ENCODE data around the gene SLC25A31. TPM values are rescaled to one million over a fixed set of nuclear protein-coding genes. Genes with fewer than 3 reads are reported as not detected.

Gene SLC25A31
- total and polyA plus RNA-seq, 10 of the 15 experiments (the other 5 are each of a cell fraction or from before 2014, with no cell fraction given): not detected

DNA sequence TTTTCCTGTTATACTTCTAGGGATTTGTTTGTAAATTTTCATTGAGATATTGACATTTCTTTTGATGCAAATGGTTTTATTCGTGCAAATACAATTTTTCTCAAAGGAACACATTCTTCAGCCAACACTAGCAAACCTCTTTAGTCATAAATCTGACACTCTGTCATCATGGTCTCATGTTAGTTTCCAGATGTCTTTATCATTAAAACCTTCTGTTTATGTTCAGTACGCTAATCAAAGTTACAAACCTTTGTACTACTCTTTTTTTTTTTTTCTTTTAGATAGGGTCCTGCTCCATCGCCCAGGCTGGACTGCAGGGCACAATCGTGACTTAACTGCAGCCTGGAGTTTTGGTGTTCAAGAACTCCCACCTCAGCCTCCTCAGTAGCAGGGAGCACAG is 7.1 kb downstream of the SLC25A31 start (continued):
- TF ChIP-seq, protein P1, sequence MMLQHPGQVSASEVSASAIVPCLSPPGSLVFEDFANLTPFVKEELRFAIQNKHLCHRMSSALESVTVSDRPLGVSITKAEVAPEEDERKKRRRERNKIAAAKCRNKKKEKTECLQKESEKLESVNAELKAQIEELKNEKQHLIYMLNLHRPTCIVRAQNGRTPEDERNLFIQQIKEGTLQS (IDR thresholded peaks at IDR 0.05; ENCODE audit: borderline replicate concordance, extremely low read depth, low read depth, low read length): no peak
- TF ChIP-seq CHD1 (IDR thresholded peaks at IDR 0.05; ENCODE audit: low read depth, low read length): no peak
- TF ChIP-seq, protein P2, sequence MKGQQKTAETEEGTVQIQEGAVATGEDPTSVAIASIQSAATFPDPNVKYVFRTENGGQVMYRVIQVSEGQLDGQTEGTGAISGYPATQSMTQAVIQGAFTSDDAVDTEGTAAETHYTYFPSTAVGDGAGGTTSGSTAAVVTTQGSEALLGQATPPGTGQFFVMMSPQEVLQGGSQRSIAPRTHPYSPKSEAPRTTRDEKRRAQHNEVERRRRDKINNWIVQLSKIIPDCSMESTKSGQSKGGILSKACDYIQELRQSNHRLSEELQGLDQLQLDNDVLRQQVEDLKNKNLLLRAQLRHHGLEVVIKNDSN (IDR thresholded peaks at IDR 0.05; ENCODE audit: borderline replicate concordance, extremely low read length, insufficient read depth, low read depth, low read length): no peak
- no peak for TF ChIP-seq SMAD5 (IDR thresholded peaks at IDR 0.05; ENCODE audit: low read depth)
- no peak for TF ChIP-seq ZNF207 (IDR thresholded peaks at IDR 0.05; ENCODE audit: borderline replicate concordance)
- no peak for TF ChIP-seq CHD2 (IDR thresholded peaks at IDR 0.05; ENCODE audit: borderline replicate concordance, low read depth, low read length)
- TF ChIP-seq ZBED1 (IDR thresholded peaks at IDR 0.05; ENCODE audit: borderline replicate concordance): no peak

DNA sequence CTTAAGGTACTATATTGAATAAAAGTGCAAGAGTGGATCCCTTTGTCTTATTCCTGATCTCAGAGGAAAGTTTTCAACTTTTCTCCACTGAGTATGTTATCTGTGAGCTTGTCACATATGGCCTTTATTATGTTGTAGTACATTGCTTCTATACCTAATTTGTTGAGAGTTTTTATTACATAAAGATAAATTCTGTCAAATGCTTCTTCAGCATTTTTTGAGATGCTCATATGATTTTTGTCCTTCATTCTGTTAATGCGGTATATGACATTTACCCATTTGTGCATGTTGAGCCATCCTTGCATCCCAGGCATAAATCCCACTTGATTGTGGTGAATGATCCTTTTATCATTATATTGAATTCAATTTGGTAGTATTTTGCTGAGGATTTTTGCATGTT is 11.0 kb downstream of the SLC25A31 start:
- H3K36me3 ChIP-seq (ENCODE audit: control insufficient read depth in 2 of 2, insufficient read depth in 2 of 2, low read length in 1 of 2): no peaks in the 10 kb centered on the region; a peak in 1 of 4 replicates
- H3K27me3 ChIP-seq (replicated peaks in 1 of 2; ENCODE audit: control insufficient read depth in 2 of 2, insufficient read depth in 2 of 2, low read length in 1 of 2): no peaks in the 10 kb centered on the region
- FAIRE-seq: no peak
- no peak overlapping the region for H3K9ac ChIP-seq (ENCODE audit: control insufficient read depth, insufficient read depth, low read length)
- intact Hi-C loops (cut with micrococcal nuclease; ENCODE audit: unreplicated experiment): no loop called here
- WGBS (ENCODE audit: insufficient coverage, insufficient replicate concordance, low lambda C conversion rate, missing lambda C conversion rate): 92% methylated on average over 1 of the region's 1 CpG
- ChIA-PET CTCF (interaction anchor here (1.4 kb wide), 1 partner anchor 9 kb away, joined by 4 read pairs; no protein-coding TSS in a partner anchor), RAD21 (ENCODE audit: unreplicated experiment) (no interaction called here), SMC1A (ENCODE audit: uncharacterized antibody, unreplicated experiment) (interaction anchor here (0.8 to 1.5 kb wide), 2 partner anchors 9 to 22 kb away, joined by 3 to 4 read pairs; no protein-coding TSS in a partner anchor), POLR2A (no interaction called here)
- no peaks in the 10 kb centered on the region for H3K4me1 ChIP-seq (ENCODE audit: control insufficient read depth, insufficient read depth, low read length)
- H3K4me3 ChIP-seq: no peak overlapping the region
- no peak overlapping the region for H3K4me2 ChIP-seq (ENCODE audit: control insufficient read depth, insufficient read depth)
- ATAC-seq: no peak
- peaks cover 3% of the 10 kb centered on the region for H3K9me3 ChIP-seq (replicated peaks; ENCODE audit: control insufficient read depth, insufficient read depth, low read length)
- no TSS peak for BruUV-seq (replicated peaks)
- no peak overlapping the region for H2AFZ ChIP-seq (ENCODE audit: control insufficient read depth, low read depth, low read length)
- H3K27ac ChIP-seq (ENCODE audit: control insufficient read depth, insufficient read depth): no peak overlapping the region
- no peaks in the 10 kb centered on the region for H4K20me1 ChIP-seq (ENCODE audit: control insufficient read depth, insufficient read depth)
- in situ Hi-C loops (cut with MboI): no loop called here
- no peak for DNase-seq (ENCODE audit: low read depth, low spot score)
- H3K79me2 ChIP-seq (ENCODE audit: control insufficient read depth, insufficient read depth, low read length): no peaks in the 10 kb centered on the region
- TF ChIP-seq HDGF (IDR thresholded peaks at IDR 0.05) (no peak), HDAC2 (IDR thresholded peaks at IDR 0.05) (no peak), POU2F2 (IDR thresholded peaks at IDR 0.05; ENCODE audit: borderline replicate concordance, low read depth, low read length) (no peak), MEF2B (IDR thresholded peaks at IDR 0.05; ENCODE audit: partially characterized antibody, poor library complexity, severe bottlenecking) (no peak), SMARCA5 (IDR thresholded peaks at IDR 0.05) (no peak), EZH2 (IDR thresholded peaks at IDR 0.05; ENCODE audit: borderline replicate concordance, control insufficient read depth, low read depth, low read length) (no peak), SIX5 (IDR thresholded peaks at IDR 0.05; ENCODE audit: low read depth, low read length, severe bottlenecking) (no peak), POLR2A (IDR thresholded peaks at IDR 0.05; ENCODE audit: low read depth, low read length) (no peak)
- TF ChIP-seq, protein P3, sequence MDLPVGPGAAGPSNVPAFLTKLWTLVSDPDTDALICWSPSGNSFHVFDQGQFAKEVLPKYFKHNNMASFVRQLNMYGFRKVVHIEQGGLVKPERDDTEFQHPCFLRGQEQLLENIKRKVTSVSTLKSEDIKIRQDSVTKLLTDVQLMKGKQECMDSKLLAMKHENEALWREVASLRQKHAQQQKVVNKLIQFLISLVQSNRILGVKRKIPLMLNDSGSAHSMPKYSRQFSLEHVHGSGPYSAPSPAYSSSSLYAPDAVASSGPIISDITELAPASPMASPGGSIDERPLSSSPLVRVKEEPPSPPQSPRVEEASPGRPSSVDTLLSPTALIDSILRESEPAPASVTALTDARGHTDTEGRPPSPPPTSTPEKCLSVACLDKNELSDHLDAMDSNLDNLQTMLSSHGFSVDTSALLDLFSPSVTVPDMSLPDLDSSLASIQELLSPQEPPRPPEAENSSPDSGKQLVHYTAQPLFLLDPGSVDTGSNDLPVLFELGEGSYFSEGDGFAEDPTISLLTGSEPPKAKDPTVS (IDR thresholded peaks at IDR 0.05; ENCODE audit: low read depth, low read length): no peak
- TF ChIP-seq, protein P2 (IDR thresholded peaks at IDR 0.05; ENCODE audit: borderline replicate concordance, extremely low read length, insufficient read depth, low read depth, low read length): no peak
- TF ChIP-seq, protein P4, sequence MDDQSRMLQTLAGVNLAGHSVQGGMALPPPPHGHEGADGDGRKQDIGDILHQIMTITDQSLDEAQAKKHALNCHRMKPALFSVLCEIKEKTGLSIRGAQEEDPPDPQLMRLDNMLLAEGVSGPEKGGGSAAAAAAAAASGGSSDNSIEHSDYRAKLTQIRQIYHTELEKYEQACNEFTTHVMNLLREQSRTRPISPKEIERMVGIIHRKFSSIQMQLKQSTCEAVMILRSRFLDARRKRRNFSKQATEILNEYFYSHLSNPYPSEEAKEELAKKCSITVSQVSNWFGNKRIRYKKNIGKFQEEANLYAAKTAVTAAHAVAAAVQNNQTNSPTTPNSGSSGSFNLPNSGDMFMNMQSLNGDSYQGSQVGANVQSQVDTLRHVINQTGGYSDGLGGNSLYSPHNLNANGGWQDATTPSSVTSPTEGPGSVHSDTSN (IDR thresholded peaks at IDR 0.05; ENCODE audit: insufficient replicate concordance, low read depth, low read length): no peak

Measured in GM12878 (cell line).